ENCODE data around the gene WNT3.

Gene WNT3

DNA sequence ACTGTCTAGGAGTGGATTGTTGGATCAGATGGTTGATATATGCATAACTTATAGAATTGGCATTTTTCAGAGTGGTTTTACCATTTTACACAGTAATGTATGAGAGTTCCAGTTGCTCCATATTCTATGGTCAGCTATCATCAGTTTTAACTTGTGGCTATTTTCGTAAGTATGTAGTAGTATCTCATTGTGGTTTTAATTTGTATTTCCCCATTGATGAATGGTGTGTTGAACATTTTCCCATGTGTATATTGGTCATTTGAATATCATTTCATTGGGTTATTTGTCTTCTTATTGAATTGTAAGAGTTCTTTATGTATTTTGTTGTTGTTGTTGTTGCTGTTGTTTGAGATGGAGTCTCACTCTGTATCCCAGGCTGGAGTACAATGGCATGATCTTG is 39.1 kb upstream of the WNT3 start:
- TF ChIP-seq, protein P1, sequence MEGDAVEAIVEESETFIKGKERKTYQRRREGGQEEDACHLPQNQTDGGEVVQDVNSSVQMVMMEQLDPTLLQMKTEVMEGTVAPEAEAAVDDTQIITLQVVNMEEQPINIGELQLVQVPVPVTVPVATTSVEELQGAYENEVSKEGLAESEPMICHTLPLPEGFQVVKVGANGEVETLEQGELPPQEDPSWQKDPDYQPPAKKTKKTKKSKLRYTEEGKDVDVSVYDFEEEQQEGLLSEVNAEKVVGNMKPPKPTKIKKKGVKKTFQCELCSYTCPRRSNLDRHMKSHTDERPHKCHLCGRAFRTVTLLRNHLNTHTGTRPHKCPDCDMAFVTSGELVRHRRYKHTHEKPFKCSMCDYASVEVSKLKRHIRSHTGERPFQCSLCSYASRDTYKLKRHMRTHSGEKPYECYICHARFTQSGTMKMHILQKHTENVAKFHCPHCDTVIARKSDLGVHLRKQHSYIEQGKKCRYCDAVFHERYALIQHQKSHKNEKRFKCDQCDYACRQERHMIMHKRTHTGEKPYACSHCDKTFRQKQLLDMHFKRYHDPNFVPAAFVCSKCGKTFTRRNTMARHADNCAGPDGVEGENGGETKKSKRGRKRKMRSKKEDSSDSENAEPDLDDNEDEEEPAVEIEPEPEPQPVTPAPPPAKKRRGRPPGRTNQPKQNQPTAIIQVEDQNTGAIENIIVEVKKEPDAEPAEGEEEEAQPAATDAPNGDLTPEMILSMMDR (IDR thresholded peaks at IDR 0.05): no peak
- TF ChIP-seq ZFX (IDR thresholded peaks at IDR 0.05; ENCODE audit: borderline replicate concordance): no peak

DNA sequence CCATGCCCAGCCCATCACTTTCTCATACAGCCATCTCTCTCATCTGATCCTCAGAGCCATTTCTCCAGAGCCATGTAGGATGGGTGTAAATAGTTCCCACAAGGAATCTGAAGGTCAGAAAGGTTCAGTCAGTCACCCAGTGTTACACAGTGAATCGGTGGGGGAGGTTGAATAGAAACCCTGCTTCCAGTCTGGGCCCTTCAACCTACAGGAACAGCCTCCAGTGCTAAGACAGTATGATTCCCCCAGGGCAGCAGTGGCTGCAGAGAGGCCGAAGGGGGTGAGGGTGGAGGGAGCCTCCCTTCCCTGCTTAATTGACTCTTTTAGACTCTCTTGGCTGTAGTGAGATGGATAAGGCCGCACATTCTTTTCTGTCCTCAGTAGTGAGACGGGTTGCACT is 36.5 kb upstream of the WNT3 start:
- TF ChIP-seq ZFX (IDR thresholded peaks at IDR 0.05; ENCODE audit: borderline replicate concordance): no peak
- TF ChIP-seq, protein P1 (IDR thresholded peaks at IDR 0.05): no peak
- no peak overlapping the region for H3K27ac ChIP-seq

More for the DNA sequence above, 39.1 kb upstream of the WNT3 start:
- no peak overlapping the region for H3K27ac ChIP-seq

DNA sequence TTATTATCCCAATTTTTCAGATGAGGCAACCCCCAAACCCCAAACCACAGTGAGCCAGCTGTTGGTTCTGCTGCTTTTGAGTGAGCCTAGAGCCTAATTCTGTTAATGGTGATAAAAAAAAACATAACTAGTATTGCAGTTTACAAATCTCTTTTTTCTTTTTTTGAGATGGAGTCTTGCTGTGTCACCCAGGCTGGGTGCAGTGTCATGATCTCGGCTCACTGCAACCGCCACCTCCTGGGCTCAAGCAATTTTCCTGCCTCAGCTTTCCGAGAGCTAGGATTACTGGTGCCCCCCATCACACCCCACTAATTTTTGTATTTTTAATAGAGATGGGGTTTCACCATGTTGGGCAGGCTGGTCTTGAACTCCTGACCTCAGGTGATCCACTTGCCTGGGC is 36.0 kb upstream of the WNT3 start:
- H3K27ac ChIP-seq: no peak overlapping the region
- TF ChIP-seq, protein P1 (IDR thresholded peaks at IDR 0.05): no peak
- TF ChIP-seq ZFX (IDR thresholded peaks at IDR 0.05; ENCODE audit: borderline replicate concordance): no peak

DNA sequence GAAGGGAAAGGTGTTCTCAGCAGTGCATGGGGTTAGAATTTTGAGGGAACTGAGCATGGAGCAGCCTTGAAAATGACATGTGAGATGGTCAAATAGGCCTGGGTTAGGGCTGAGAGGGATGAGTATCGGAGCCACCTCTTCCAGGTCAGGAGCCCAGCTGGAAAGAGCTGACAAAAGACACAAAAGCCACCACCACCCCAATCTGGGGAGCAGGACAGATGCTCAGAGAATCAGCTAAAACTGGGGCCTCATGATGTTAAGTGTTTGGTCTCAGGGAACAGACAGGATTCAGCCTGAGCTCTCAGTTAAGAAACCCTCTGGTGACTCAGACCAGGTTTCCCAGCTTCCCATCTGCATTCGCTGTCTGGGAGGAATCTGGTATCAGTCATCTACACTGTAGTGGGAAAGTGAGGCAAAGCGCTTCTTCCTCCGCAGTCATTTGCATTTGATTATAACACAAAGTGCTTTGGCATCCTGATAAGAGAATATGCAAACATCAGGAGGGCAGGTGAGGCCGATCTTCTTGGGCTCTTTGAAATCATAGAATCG is 35.5 kb upstream of the WNT3 start:
- TF ChIP-seq, protein P1 (IDR thresholded peaks at IDR 0.05): no peak
- no peak for TF ChIP-seq ZFX (IDR thresholded peaks at IDR 0.05; ENCODE audit: borderline replicate concordance)
- no peak overlapping the region for H3K27ac ChIP-seq

DNA sequence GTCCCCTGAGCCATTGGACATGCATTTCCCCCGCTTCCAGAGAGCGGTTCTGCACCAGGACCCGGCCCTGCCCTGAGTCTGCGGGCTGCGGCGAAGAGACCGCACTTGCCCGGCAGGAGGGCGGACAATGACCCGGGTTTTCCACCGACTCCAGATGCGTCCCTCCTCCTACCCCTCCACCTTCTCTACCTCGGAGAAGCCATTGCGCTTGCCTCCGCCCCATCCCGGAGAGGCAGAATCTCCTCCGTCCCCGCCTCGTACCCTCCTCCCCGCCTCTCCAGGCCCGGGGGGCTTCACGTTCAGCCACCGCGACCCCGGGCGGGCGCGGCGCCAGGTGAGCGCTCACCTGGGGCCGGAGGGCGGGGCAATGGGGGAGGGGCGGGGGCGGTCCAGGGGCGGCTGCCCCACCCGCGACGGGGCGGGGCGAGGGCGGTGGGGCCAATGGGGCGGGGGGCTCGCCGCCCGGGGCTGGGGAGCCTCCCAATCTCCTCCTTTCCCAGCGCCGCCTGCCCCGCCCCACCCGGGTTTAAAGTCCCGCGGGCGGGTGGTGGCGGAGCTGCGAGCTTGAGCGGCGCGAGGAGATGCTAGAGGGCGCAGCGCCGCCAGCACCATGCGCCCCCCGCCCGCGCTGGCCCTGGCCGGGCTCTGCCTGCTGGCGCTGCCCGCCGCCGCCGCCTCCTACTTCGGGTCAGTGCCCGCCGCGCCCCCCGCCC is 32.7 kb upstream of the WNT3 start, which contains the start of gene WNT9B:
WNT9B (plus strand) TSS at position 555 of the 713 bp plus-strand sequence; CDS start at position 611, 56 bp downstream.
- no peak for TF ChIP-seq ZFX (IDR thresholded peaks at IDR 0.05; ENCODE audit: borderline replicate concordance)
- TF ChIP-seq, protein P1 (IDR thresholded peaks at IDR 0.05): peak; percentile 61
- no peak within 1 kb of the TSS for H3K27ac ChIP-seq

DNA sequence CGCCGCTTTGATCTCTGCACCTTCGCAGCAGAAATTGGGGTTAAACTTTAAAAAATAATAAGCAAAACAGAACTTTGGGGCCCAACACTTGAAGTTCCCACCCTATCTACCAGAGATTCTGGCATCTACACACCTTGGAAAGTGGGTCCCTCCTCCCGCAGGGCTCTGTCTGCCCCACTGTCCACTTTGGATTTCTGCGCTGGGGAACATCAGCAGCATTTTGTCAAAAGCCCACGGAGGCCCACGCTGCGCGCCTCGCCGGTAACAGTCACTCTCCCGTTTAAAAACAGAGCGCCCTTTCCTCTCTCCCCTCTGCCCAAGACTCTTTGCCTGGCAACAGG is 32.2 kb upstream of the WNT3 start:
- no peak overlapping the region for H3K27ac ChIP-seq
- TF ChIP-seq, protein P1 (IDR thresholded peaks at IDR 0.05): no peak
- TF ChIP-seq ZFX (IDR thresholded peaks at IDR 0.05; ENCODE audit: borderline replicate concordance): no peak

DNA sequence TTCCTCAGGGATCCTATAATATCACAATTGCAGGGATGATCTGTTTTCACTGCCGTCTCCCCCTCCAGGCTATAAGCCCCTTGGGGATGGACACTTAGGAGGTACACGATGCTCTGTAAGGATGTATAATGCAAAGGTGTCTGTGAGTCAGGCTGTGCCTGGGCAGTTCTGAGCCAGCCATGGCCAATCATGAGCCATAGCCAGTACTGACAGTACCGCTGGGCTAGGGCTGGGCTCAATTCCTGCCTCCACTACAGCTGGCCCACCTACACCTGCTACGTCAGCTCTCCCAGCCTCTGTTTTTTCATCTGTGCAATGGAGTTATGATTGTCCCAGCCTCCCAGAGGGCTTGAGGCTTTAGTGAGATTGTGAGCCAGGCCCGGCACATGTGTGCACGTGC is 30.0 kb upstream of the WNT3 start:
- H3K27ac ChIP-seq: no peak overlapping the region
- no peak for TF ChIP-seq ZFX (IDR thresholded peaks at IDR 0.05; ENCODE audit: borderline replicate concordance)
- TF ChIP-seq, protein P1 (IDR thresholded peaks at IDR 0.05): no peak

Data from 22Rv1 (cell line).